Activated CD4-positive, alpha-beta T cell treated with anti-CD3 and anti-CD28 coated beads for 48 hours (primary cell): ENCODE results near the gene EMID1.
"Not testable (repeated sequence)": the region's sequence is repeated elsewhere in the genome, so short reads cannot be mapped to it uniquely, and the experiment has no call there.

Experiments
- DNase-seq: peaks from one replicate; pipeline ENCODE4 v3.0.0-alpha.2; 2020

Gene EMID1

GRCh38 chr22:29211466-29211865, 5.8 kb downstream of the EMID1 start:
- DNase-seq, result no peak

- DNase-seq, result no peak
Measured at GRCh38 chr22:29212743-29213142, 7.0 kb downstream of the EMID1 start.

GRCh38 chr22:29213493-29213892, 7.8 kb downstream of the EMID1 start:
- no peak for DNase-seq

- no peak for DNase-seq
Measured at GRCh38 chr22:29214232-29214631, 8.5 kb downstream of the EMID1 start.

GRCh38 chr22:29215012-29215860, 9.5 kb downstream of the EMID1 start:
- no peak for DNase-seq

- DNase-seq, result no peak
Measured at GRCh38 chr22:29216011-29216872, 10.5 kb downstream of the EMID1 start.

- DNase-seq, result no peak
Measured at GRCh38 chr22:29216873-29217666, 11.4 kb downstream of the EMID1 start.

- DNase-seq, result no peak
Measured at GRCh38 chr22:29217827-29218757, 12.4 kb downstream of the EMID1 start.

- no peak for DNase-seq
Measured at GRCh38 chr22:29218758-29219408, 13.2 kb downstream of the EMID1 start.

- DNase-seq, result not testable (repeated sequence)
Measured at GRCh38 chr22:29219409-29219782, 13.7 kb downstream of the EMID1 start.

GRCh38 chr22:29219881-29220670, 14.4 kb downstream of the EMID1 start:
- DNase-seq, result no peak

- no peak for DNase-seq
Measured at GRCh38 chr22:29224121-29224858, 18.6 kb downstream of the EMID1 start.

GRCh38 chr22:29224859-29225410, 19.2 kb downstream of the EMID1 start:
- no peak for DNase-seq

- no peak for DNase-seq
Measured at GRCh38 chr22:29225422-29226090, 19.9 kb downstream of the EMID1 start.

- no peak for DNase-seq
Measured at GRCh38 chr22:29226351-29226981, 20.8 kb downstream of the EMID1 start.

GRCh38 chr22:29230972-29231875, 25.5 kb downstream of the EMID1 start:
- DNase-seq, result no peak
